NT2/D1 (cell line): ENCODE measurements around the gene GDF15.
"Not testable (repeated sequence)": the region's sequence is repeated elsewhere in the genome, so short reads cannot be mapped to it uniquely, and the experiment has no call there.

Experiments
- DNase-seq: peaks from one replicate; pipeline ENCODE4 v3.0.0-alpha.2; 2011; ENCODE audit warnings: low read depth, low spot score
- H3K27me3 ChIP-seq: 2 replicates; pipeline ENCODE4 v1.6.0; 2011; ENCODE audit warnings: mild to moderate bottlenecking; ENCODE audit not compliant: insufficient read length, insufficient read depth
- H3K36me3 ChIP-seq: 2 replicates; pipeline ENCODE4 v1.6.1; 2011; ENCODE audit warnings: mild to moderate bottlenecking, low read length, mixed read lengths; ENCODE audit not compliant: insufficient read depth, insufficient read length
- H3K4me1 ChIP-seq: 2 replicates; pipeline ENCODE4 v1.5.1; 2011; ENCODE audit not compliant: insufficient read depth, insufficient read length
- H3K4me3 ChIP-seq: 2 replicates; pipeline ENCODE4 v1.5.1; 2011; ENCODE audit warnings: low read depth; ENCODE audit not compliant: insufficient read length
- H3K9ac ChIP-seq: 2 replicates; pipeline ENCODE4 v1.6.0; 2011; ENCODE audit warnings: low read depth; ENCODE audit not compliant: insufficient read length
- H3K9me3 ChIP-seq: 2 replicates; pipeline ENCODE4 v1.5.1; 2011; ENCODE audit warnings: mild to moderate bottlenecking, low read length; ENCODE audit not compliant: insufficient read depth
- SUZ12 ChIP-seq: IDR thresholded peaks from 2 replicates; pipeline ENCODE4 v1.6.1; 2011; ENCODE audit not compliant: insufficient read length, insufficient read depth; ENCODE audit errors: extremely low read depth
- YY1 ChIP-seq: IDR thresholded peaks from 2 replicates; pipeline ENCODE4 v1.6.1; 2011; ENCODE audit not compliant: insufficient read length, insufficient read depth
- ZNF274 ChIP-seq: IDR thresholded peaks from 2 replicates; pipeline ENCODE4 v1.6.1; 2011; ENCODE audit warnings: mild to moderate bottlenecking, low read depth, low read length

GDF15 gene

DNA sequence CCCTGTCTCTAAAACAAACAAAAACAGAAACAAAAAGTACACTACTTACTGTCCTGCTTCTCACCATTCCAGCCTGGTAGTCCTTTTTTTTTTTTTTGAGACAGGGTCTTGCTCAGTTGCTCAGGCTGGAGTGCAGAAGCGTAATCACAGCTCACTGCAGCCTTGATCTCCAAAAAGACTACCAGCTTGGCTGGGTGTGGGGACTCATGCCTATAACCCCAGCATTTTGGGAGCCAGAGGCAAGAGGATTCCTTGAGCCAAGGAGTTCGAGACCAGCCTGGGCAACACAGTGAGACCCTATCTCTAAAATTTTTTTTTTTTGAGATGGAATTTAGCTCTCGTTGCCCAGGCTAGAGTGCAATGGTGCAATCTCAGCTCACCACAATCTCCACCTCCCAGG is 5.1 kb upstream of the GDF15 start:
- H3K27me3 ChIP-seq = no peaks in the 10 kb centered on the region
- H3K4me1 ChIP-seq = peaks cover 9% of the 10 kb centered on the region
- no peak overlapping the region for H3K4me3 ChIP-seq
- H3K9ac ChIP-seq = no peak overlapping the region
- H3K36me3 ChIP-seq = no peaks in the 10 kb centered on the region
- TF ChIP-seq YY1 = no peak
- TF ChIP-seq ZNF274 = no peak
- TF ChIP-seq SUZ12 = no peak
- DNase-seq = no peak
- H3K9me3 ChIP-seq = no peaks in the 10 kb centered on the region

DNA sequence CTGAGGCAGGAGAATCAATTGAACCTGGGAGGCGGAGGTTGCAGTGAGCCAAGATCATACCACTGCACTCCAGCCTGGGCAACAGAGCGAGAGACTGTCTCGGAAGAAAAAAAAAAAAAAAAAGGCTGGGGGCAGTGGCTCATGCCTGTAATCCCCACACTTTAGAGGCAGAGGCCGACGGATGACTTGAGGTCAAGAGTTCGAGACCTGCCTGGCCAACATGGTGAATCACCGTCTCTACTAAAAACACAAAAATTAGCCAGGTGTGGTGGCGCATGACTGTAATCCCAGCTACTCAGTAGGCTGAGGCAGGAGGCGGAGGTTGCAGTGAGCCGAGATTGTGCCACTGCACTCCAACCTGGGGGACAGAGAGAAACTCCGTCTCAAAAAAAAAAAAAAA is 2.3 kb upstream of the GDF15 start:
- not testable (repeated sequence) for H3K9ac ChIP-seq, DNase-seq, H3K4me3 ChIP-seq, H3K36me3 ChIP-seq, H3K9me3 ChIP-seq
- Histone ChIP-seq H3K27me3 (peaks cover 25% of the 10 kb centered on the region), H3K4me1 (peaks cover 12% of the 10 kb centered on the region)

DNA sequence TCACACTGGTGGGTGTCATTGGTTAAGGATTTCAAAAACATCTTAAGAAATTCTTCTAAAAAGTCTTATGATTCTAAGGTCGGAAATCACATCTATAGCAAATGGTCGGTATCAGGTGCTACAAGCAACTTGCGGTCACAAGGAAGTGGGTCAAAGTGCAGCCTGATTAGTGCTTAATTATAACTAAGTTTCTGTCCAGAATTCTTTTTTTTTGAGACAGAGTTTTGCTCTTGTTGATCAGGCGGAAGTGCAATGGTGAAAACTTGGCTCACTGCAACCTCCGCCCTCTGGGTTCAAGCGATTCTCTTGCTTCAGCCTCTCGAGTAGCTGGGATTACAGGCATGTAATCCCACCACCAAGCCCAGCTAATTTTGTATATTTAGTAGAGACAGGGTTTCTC is 1.2 kb upstream of the GDF15 start:
- H3K9ac ChIP-seq = no peak overlapping the region
- TF ChIP-seq SUZ12 = no peak
- TF ChIP-seq ZNF274 = no peak
- no peak for TF ChIP-seq YY1

DNA sequence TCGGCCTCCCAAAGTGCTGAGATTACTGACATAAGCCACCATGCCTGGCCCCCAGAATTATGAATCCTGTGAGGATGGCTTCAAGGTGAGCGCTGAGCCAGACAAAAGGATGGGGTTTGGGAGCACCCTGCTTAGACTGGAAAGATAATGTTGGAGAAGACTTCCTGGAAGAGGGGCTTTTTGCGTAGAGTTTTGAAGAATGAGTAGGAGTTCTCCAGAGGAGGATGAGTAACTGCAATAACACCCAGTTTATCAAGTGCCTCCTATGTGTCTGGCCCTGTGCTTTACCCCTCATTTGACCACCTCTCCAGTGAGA is 641 bp upstream of the GDF15 start:
- Histone ChIP-seq H3K4me3 (no peak overlapping the region), H3K4me1 (peaks cover 12% of the 10 kb centered on the region), H3K9me3 (no peaks in the 10 kb centered on the region), H3K9ac (no peak overlapping the region), H3K27me3 (peaks cover 40% of the 10 kb centered on the region), H3K36me3 (no peaks in the 10 kb centered on the region)
- TF ChIP-seq SUZ12 = no peak
- no peak for TF ChIP-seq ZNF274
- TF ChIP-seq YY1 = no peak
- no peak for DNase-seq

More for the DNA sequence above, 1.2 kb upstream of the GDF15 start:
- no peaks in the 10 kb centered on the region for H3K36me3 ChIP-seq
- H3K9me3 ChIP-seq = no peaks in the 10 kb centered on the region
- H3K27me3 ChIP-seq = peaks cover 36% of the 10 kb centered on the region
- H3K4me3 ChIP-seq = no peak overlapping the region
- no peak for DNase-seq
- peaks cover 12% of the 10 kb centered on the region for H3K4me1 ChIP-seq

DNA sequence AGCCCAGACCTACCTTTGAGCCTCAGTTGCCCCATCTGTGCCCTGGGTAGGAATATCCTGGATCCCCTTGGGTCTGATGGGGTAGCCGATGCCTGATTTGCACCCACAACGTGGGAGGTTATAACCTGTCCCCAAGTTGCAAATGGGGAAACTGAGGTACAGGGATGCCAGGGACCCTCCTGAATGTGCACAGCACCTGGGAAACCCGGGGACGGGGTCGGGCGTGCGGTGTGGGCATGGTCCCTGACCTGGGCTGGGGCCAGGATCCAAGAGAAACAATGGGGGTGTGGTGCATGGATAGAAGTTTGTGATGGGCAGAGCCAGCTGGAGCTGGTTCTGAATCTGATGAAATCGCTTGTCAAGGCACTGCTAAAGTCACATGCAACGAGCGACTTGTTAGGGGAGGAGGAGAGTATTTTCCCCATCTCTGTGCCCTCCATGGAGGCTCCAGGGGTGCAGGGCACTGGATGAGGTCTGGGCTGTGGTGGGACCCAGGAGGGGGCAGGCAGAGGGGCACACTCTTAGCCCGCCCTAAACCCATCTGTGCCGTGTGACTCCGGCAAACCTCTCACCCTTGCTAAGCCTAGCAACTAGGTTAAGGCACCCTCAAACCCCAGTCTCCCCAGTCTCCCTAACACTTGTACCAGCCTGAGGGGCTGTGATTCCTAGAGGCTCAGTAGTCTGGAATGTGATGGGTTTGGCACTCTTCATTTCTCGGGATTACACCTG is 749 bp downstream of the GDF15 start:
- Histone ChIP-seq H3K27me3 (peaks cover 40% of the 10 kb centered on the region), H3K9ac (no peak overlapping the region), H3K9me3 (no peaks in the 10 kb centered on the region), H3K4me3 (peak overlapping the region; percentile 13), H3K4me1 (peaks cover 12% of the 10 kb centered on the region), H3K36me3 (no peaks in the 10 kb centered on the region)
- DNase-seq = no peak
- TF ChIP-seq YY1 = no peak
- no peak for TF ChIP-seq ZNF274
- TF ChIP-seq SUZ12 = no peak

DNA sequence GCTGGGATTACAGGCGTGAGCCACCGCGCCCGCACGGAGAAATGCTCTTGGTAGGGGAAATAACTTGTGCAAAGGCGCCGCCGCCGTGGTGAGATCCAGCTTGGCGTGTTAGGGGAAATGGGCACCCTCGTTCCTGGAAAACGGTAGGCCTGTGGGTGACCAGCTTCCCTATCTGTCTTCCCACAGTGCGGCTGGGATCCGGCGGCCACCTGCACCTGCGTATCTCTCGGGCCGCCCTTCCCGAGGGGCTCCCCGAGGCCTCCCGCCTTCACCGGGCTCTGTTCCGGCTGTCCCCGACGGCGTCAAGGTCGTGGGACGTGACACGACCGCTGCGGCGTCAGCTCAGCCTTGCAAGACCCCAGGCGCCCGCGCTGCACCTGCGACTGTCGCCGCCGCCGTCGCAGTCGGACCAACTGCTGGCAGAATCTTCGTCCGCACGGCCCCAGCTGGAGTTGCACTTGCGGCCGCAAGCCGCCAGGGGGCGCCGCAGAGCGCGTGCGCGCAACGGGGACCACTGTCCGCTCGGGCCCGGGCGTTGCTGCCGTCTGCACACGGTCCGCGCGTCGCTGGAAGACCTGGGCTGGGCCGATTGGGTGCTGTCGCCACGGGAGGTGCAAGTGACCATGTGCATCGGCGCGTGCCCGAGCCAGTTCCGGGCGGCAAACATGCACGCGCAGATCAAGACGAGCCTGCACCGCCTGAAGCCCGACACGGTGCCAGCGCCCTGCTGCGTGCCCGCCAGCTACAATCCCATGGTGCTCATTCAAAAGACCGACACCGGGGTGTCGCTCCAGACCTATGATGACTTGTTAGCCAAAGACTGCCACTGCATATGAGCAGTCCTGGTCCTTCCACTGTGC is 2.4 kb downstream of the GDF15 start:
- Histone ChIP-seq H3K9me3 (no peaks in the 10 kb centered on the region), H3K4me1 (peaks cover 12% of the 10 kb centered on the region), H3K36me3 (no peaks in the 10 kb centered on the region), H3K9ac (peak overlapping the region; percentile 73), H3K4me3 (peak overlapping the region; percentile 34), H3K27me3 (peaks cover 40% of the 10 kb centered on the region)
- TF ChIP-seq ZNF274 = no peak
- TF ChIP-seq SUZ12 = no peak
- TF ChIP-seq YY1 = no peak
- peak; percentile 68 for DNase-seq

DNA sequence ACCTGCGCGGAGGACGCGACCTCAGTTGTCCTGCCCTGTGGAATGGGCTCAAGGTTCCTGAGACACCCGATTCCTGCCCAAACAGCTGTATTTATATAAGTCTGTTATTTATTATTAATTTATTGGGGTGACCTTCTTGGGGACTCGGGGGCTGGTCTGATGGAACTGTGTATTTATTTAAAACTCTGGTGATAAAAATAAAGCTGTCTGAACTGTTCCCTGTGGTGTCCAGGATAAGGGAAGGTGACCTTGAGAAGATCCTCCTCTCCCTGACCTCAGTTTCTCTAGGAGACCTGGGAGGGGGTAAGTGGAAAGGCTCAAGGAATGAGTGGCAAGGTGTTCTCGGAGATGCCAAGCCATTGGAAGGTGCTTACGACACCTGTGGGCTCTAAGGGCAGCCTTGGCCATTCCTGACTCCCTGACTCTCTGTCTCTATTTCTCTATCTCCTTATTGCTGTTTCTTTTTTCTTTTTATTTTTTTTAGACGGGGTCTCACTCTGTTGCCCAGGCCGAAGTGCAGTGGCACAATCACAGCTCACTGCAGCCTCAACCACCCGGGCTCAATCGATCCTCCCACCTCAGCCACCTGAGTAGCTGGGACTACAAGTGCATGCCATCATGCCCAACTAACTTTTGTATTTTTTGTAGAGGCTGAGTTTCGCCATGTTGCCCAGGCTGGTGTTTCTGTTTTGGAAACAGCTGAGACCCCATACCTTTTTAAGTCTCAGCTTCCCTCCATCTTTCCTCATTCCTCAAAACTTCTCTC is 3.2 kb downstream of the GDF15 start:
- Histone ChIP-seq H3K27me3 (peaks cover 40% of the 10 kb centered on the region), H3K9ac (no peak overlapping the region), H3K4me3 (no peak overlapping the region), H3K9me3 (no peaks in the 10 kb centered on the region), H3K4me1 (peaks cover 12% of the 10 kb centered on the region), H3K36me3 (no peaks in the 10 kb centered on the region)
- no peak for TF ChIP-seq ZNF274
- TF ChIP-seq SUZ12 = no peak
- no peak for TF ChIP-seq YY1
- no peak for DNase-seq
